Measurements from ENCODE around the gene PHACTR1. TPM values are rescaled to one million over a fixed set of nuclear protein-coding genes. Genes with fewer than 3 reads are reported as not detected.

PHACTR1 gene
- total and polyA plus RNA-seq, 2 of the 4 experiments (the other 2 are of a cell fraction): not detected

DNA sequence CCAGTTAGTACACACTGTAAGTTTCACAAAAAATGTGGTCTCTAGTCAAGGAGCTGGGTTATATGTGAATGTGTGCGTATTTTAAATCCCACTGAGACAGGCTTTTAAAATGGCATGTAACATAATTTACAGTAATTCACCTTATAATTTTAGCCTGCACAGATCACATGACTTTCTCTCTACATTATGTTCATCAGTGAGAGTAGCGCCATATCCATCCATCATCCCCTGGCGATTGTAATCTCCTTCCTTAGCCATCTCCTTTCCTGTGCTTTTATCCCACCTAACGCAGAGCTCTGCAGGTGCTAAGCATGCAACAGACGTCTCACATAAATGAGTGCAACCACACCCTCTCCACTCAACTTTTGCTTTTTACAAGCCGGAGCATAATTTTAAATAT is 401.0 kb downstream of the PHACTR1 start:
- ChIA-PET CTCF (no interaction called here), POLR2A (ENCODE audit: unreplicated experiment) (no interaction called here)
- H3K4me3 ChIP-seq (ENCODE audit: insufficient read depth, low read depth, low read length): no peak overlapping the region
- no TSS peak for BruUV-seq (replicated peaks)
- no peak for DNase-seq
- in situ Hi-C loops (cut with MboI; ENCODE audit: low sequenced_read_pairs) (no loop called here), intact Hi-C loops (cut with micrococcal nuclease) (no loop called here), dilution Hi-C loops (cut with HindIII; ENCODE audit: low sequenced_read_pairs, unreplicated experiment) (no loop called here)
- H3K4ac ChIP-seq (ENCODE audit: low read depth, low read length): no peak overlapping the region
- no peak for ATAC-seq (ENCODE audit: low read depth)
- no peaks in the 10 kb centered on the region for H4K20me1 ChIP-seq (ENCODE audit: insufficient read depth, low read length)
- no peak overlapping the region for H2BK15ac ChIP-seq (ENCODE audit: low read depth, low read length)
- H3K23ac ChIP-seq (ENCODE audit: low read depth, low read length): no peak overlapping the region
- H4K5ac ChIP-seq (ENCODE audit: low read depth, low read length): no peak overlapping the region
- no peak overlapping the region for H2AK9ac ChIP-seq (replicated peaks; ENCODE audit: low read depth, low read length, poor library complexity)
- no peak overlapping the region for H2BK5ac ChIP-seq (ENCODE audit: low read depth, low read length, poor library complexity, severe bottlenecking)
- no peak overlapping the region for H2AFZ ChIP-seq (replicated peaks; ENCODE audit: low read length, poor library complexity)
- no peaks in the 10 kb centered on the region for H3K79me1 ChIP-seq (ENCODE audit: low read depth in 1 of 2, low read length in 2 of 2)
- no peak overlapping the region for H3K27ac ChIP-seq (ENCODE audit: insufficient read depth, low read length)
- H2BK120ac ChIP-seq (ENCODE audit: low read depth, low read length): no peak overlapping the region
- no peaks in the 10 kb centered on the region for H3K9me1 ChIP-seq (ENCODE audit: insufficient read depth, low read length)
- no peak overlapping the region for H3K56ac ChIP-seq (ENCODE audit: extremely low read depth, insufficient read depth, low read length)
- no peak overlapping the region for H3K14ac ChIP-seq (replicated peaks; ENCODE audit: low read depth, low read length)
- no peaks in the 10 kb centered on the region for H3K4me1 ChIP-seq (ENCODE audit: control insufficient read depth, insufficient read depth, low read length)
- no peak overlapping the region for H4K91ac ChIP-seq (ENCODE audit: insufficient read depth, low read depth, low read length)
- TF ChIP-seq SMC3 (IDR thresholded peaks at IDR 0.05; ENCODE audit: low read depth, low read length) (no peak), MAFK (IDR thresholded peaks at IDR 0.05; ENCODE audit: low read depth, low read length) (no peak), FOS (IDR thresholded peaks at IDR 0.05; ENCODE audit: low read depth, low read length) (no peak), NFE2L2 (IDR thresholded peaks at IDR 0.05; ENCODE audit: low read depth, low read length) (no peak), CEBPB (IDR thresholded peaks at IDR 0.05; ENCODE audit: low read depth, low read length) (no peak), POLR2A (IDR thresholded peaks at IDR 0.05; ENCODE audit: low read depth, low read length) (no peak), MXI1 (IDR thresholded peaks at IDR 0.05; ENCODE audit: borderline replicate concordance, low read depth, low read length) (no peak), RFX5 (IDR thresholded peaks at IDR 0.05; ENCODE audit: low read depth, low read length) (no peak), CHD1 (IDR thresholded peaks at IDR 0.05; ENCODE audit: low read depth, low read length) (no peak), RCOR1 (IDR thresholded peaks at IDR 0.05; ENCODE audit: insufficient replicate concordance, low read length) (no peak), MAZ (IDR thresholded peaks at IDR 0.05; ENCODE audit: borderline replicate concordance, low read depth, low read length) (no peak), RAD21 (IDR thresholded peaks at IDR 0.05; ENCODE audit: low read length) (no peak), BHLHE40 (IDR thresholded peaks at IDR 0.05; ENCODE audit: low read depth, low read length) (no peak)
- TF ChIP-seq, protein P1, sequence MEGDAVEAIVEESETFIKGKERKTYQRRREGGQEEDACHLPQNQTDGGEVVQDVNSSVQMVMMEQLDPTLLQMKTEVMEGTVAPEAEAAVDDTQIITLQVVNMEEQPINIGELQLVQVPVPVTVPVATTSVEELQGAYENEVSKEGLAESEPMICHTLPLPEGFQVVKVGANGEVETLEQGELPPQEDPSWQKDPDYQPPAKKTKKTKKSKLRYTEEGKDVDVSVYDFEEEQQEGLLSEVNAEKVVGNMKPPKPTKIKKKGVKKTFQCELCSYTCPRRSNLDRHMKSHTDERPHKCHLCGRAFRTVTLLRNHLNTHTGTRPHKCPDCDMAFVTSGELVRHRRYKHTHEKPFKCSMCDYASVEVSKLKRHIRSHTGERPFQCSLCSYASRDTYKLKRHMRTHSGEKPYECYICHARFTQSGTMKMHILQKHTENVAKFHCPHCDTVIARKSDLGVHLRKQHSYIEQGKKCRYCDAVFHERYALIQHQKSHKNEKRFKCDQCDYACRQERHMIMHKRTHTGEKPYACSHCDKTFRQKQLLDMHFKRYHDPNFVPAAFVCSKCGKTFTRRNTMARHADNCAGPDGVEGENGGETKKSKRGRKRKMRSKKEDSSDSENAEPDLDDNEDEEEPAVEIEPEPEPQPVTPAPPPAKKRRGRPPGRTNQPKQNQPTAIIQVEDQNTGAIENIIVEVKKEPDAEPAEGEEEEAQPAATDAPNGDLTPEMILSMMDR (conservative IDR thresholded peaks at IDR 0.05; ENCODE audit: low read depth, low read length): no peak
- TF ChIP-seq, protein P2, sequence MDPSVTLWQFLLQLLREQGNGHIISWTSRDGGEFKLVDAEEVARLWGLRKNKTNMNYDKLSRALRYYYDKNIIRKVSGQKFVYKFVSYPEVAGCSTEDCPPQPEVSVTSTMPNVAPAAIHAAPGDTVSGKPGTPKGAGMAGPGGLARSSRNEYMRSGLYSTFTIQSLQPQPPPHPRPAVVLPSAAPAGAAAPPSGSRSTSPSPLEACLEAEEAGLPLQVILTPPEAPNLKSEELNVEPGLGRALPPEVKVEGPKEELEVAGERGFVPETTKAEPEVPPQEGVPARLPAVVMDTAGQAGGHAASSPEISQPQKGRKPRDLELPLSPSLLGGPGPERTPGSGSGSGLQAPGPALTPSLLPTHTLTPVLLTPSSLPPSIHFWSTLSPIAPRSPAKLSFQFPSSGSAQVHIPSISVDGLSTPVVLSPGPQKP (IDR thresholded peaks at IDR 0.05; ENCODE audit: borderline replicate concordance, low read depth, low read length): no peak
- TF ChIP-seq, protein P3, sequence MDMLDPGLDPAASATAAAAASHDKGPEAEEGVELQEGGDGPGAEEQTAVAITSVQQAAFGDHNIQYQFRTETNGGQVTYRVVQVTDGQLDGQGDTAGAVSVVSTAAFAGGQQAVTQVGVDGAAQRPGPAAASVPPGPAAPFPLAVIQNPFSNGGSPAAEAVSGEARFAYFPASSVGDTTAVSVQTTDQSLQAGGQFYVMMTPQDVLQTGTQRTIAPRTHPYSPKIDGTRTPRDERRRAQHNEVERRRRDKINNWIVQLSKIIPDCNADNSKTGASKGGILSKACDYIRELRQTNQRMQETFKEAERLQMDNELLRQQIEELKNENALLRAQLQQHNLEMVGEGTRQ (IDR thresholded peaks at IDR 0.05; ENCODE audit: low read depth, low read length): no peak
- no peak overlapping the region for H3K18ac ChIP-seq (ENCODE audit: low read depth, low read length)
- H2BK20ac ChIP-seq (ENCODE audit: low read depth, low read length): no peak overlapping the region
- H3K9ac ChIP-seq (ENCODE audit: low read depth, low read length): no peak overlapping the region
- no peaks in the 10 kb centered on the region for H3K27me3 ChIP-seq (ENCODE audit: control insufficient read depth, insufficient read depth, low read length)
- no peaks in the 10 kb centered on the region for H3K9me3 ChIP-seq (ENCODE audit: control insufficient read depth, insufficient read depth, low read length)
- H4K8ac ChIP-seq (ENCODE audit: low read depth in 2 of 2, low read length in 2 of 2): no peak overlapping the region
- H3K36me3 ChIP-seq (ENCODE audit: control insufficient read depth, insufficient read depth, low read length): no peaks in the 10 kb centered on the region
- WGBS, 2 experiments (ENCODE audit: extremely low coverage in 2 of 2, insufficient read length in 1 of 2): 44% methylated on average over 2 of the region's 6 CpGs; no CpG with 5 or more reads in 1 of the 2 experiments
- no peak overlapping the region for H2AK5ac ChIP-seq (ENCODE audit: low read depth, low read length)
- H3K4me2 ChIP-seq (ENCODE audit: low read depth, low read length): no peak overlapping the region
